SU-DHL-6 (cell line): Measurements from ENCODE around the gene PTGER2.

Experiments
- H2AFZ ChIP-seq: fragments of 200-600 bp; sonication (generic); 2 replicates; pipeline ENCODE4 v1.6.1; 2014; ENCODE audit warnings: low read depth, mild to moderate bottlenecking, moderate library complexity, mixed read lengths, antibody characterized with exemption, low read length; ENCODE audit not compliant: severe bottlenecking
- H3F3A ChIP-seq: fragments of 200-600 bp; shearing (Covaris generic); 2 replicates; pipeline ENCODE4 v1.6.0; 2016; ENCODE audit warnings: antibody characterized with exemption, mild to moderate bottlenecking; ENCODE audit not compliant: insufficient read depth
- H3K27ac ChIP-seq: fragments of 200-600 bp; sonication (generic); 2 replicates; pipeline ENCODE4 v1.5.1; 2016; ENCODE audit warnings: low read depth, mild to moderate bottlenecking, low read length, moderate library complexity, mixed read lengths
- H3K27me3 ChIP-seq: fragments of 200-600 bp; sonication (generic), shearing (Covaris generic); 2 replicates; pipeline ENCODE4 v1.6.0; 2014; ENCODE audit warnings: mild to moderate bottlenecking, low read length
- H3K36me3 ChIP-seq: fragments of 200-600 bp; sonication (generic); 2 replicates; pipeline ENCODE4 v1.6.1; 2014; ENCODE audit warnings: mild to moderate bottlenecking, low read length, mixed read lengths
- H3K4me2 ChIP-seq: fragments of 300-600, 200-600 bp; shearing (Covaris generic), sonication (generic); 2 replicates; pipeline ENCODE4 v1.6.0; 2014; ENCODE audit warnings: low read length, low read depth, mild to moderate bottlenecking; ENCODE audit not compliant: poor library complexity, severe bottlenecking
- H3K4me3 ChIP-seq: fragments of 200-600 bp; sonication (generic); 2 replicates; pipeline ENCODE4 v1.5.1; 2014; ENCODE audit warnings: antibody characterized with exemption, low read length, mild to moderate bottlenecking, mixed read lengths; ENCODE audit not compliant: insufficient read depth, poor library complexity, severe bottlenecking
- H3K79me2 ChIP-seq: fragments of 200-600 bp; sonication (generic); 2 replicates; pipeline ENCODE4 v1.6.1; 2014; ENCODE audit warnings: mild to moderate bottlenecking, low read length, moderate library complexity; ENCODE audit not compliant: insufficient read depth
- H3K9ac ChIP-seq: fragments of 200-600 bp; sonication (generic); 2 replicates; pipeline ENCODE4 v1.7.0; 2014; ENCODE audit warnings: mild to moderate bottlenecking, low read length
- H3K9me2 ChIP-seq: fragments of 200-600 bp; sonication (generic); replicated peaks from 2 replicates; pipeline ENCODE4 v1.6.1; 2014; ENCODE audit warnings: low read length; ENCODE audit not compliant: insufficient read depth
- H3K9me3 ChIP-seq: fragments of 200-600 bp; sonication (generic); 2 replicates; pipeline ENCODE4 v1.6.1; 2014; ENCODE audit warnings: low read length, mixed read lengths; ENCODE audit not compliant: insufficient read depth
- H4K20me1 ChIP-seq: fragments of 200-600 bp; sonication (generic); 2 replicates; pipeline ENCODE4 v1.6.1; 2014; ENCODE audit warnings: low read depth, mild to moderate bottlenecking, antibody characterized with exemption, low read length, moderate library complexity, mixed read lengths
- EZH2phosphoT487 ChIP-seq: fragments of 200-600 bp; sonication (generic), shearing (Covaris generic); conservative IDR thresholded peaks from 2 replicates; pipeline ENCODE4 v1.6.1; 2018; ENCODE audit warnings: mild to moderate bottlenecking, antibody characterized with exemption, low read length, moderate library complexity, mixed read lengths
- TF ChIP-seq, protein P1 (sequence below): fragments of 200-600 bp; sonication (generic); IDR thresholded peaks from one replicate; pipeline ENCODE4 v1.5.1; 2017; ENCODE audit warnings: antibody characterized with exemption, mild to moderate bottlenecking, low read length, moderate library complexity; ENCODE audit not compliant: insufficient read depth, poor library complexity, severe bottlenecking

PTGER2 gene

DNA sequence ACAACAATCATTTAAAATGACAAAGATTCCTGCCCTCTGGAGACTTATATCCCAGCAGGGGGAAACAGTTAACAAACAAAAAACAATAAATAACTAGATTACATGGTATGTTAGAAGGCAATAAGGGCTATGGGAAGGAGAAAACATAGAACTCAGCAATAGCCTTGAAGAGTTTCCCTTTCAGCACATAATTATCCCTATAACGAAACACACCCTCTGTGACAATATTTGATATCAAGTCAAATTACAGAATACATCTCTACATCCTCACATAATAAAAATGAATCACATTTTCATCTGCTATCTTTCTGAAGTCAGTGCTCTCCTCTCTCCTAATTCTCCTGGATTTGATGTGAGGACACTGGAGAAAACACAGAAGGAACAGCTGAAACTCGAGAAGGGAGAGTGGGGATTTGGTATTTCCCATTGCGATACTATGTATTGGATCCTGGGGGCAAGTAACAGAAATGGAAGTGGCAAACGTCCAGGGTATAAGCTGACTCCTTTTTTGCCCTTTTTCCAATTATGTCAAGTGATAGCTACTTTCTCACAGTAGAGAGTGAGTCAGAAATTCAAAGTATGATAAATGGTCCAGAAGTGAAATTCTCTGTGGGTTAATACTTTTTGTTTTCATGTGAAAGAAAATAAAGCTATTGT lies 9.7 kb upstream of the PTGER2 start:
- Histone ChIP-seq H4K20me1 (no peaks in the 10 kb centered on the region), H3K4me2 (no peak overlapping the region), H3K9me2 (no peaks in the 10 kb centered on the region), H3K27ac (no peak overlapping the region), H3K9me3 (no peaks in the 10 kb centered on the region), H2AFZ (no peak overlapping the region), H3K27me3 (no peaks in the 10 kb centered on the region), H3F3A (no peaks in the 10 kb centered on the region), H3K79me2 (no peaks in the 10 kb centered on the region), H3K4me3 (no peak overlapping the region), H3K36me3 (no peaks in the 10 kb centered on the region), H3K9ac (no peak overlapping the region)
- no peak for TF ChIP-seq EZH2phosphoT487
- TF ChIP-seq, protein P1, sequence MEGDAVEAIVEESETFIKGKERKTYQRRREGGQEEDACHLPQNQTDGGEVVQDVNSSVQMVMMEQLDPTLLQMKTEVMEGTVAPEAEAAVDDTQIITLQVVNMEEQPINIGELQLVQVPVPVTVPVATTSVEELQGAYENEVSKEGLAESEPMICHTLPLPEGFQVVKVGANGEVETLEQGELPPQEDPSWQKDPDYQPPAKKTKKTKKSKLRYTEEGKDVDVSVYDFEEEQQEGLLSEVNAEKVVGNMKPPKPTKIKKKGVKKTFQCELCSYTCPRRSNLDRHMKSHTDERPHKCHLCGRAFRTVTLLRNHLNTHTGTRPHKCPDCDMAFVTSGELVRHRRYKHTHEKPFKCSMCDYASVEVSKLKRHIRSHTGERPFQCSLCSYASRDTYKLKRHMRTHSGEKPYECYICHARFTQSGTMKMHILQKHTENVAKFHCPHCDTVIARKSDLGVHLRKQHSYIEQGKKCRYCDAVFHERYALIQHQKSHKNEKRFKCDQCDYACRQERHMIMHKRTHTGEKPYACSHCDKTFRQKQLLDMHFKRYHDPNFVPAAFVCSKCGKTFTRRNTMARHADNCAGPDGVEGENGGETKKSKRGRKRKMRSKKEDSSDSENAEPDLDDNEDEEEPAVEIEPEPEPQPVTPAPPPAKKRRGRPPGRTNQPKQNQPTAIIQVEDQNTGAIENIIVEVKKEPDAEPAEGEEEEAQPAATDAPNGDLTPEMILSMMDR, result no peak

DNA sequence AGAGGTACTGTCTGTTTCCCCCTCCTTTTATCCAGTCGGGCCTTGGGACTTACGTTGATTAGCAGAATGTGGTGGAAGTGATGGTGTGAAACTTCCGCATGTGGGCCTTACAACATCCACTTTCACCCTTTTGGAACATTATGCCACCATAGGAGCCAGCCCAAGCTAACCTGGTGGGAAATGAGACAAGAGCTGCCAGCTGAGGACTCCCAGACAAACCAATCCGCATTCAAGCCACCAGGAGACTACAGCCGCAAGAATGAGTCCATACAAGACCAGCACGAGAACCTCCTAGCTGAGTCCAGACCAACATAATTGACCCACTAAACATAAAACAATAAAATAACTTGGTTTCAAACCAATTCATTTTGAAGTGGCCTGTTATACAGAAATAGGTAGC lies 9.1 kb upstream of the PTGER2 start:
- Histone ChIP-seq H3K9ac (no peak overlapping the region), H3K4me2 (no peak overlapping the region), H3K9me3 (no peaks in the 10 kb centered on the region), H3K4me3 (no peak overlapping the region), H2AFZ (no peak overlapping the region), H3F3A (no peaks in the 10 kb centered on the region), H3K27me3 (no peaks in the 10 kb centered on the region), H4K20me1 (no peaks in the 10 kb centered on the region), H3K27ac (no peak overlapping the region), H3K9me2 (no peaks in the 10 kb centered on the region), H3K79me2 (no peaks in the 10 kb centered on the region), H3K36me3 (no peaks in the 10 kb centered on the region)
- TF ChIP-seq EZH2phosphoT487, result no peak
- TF ChIP-seq, protein P1, result no peak

DNA sequence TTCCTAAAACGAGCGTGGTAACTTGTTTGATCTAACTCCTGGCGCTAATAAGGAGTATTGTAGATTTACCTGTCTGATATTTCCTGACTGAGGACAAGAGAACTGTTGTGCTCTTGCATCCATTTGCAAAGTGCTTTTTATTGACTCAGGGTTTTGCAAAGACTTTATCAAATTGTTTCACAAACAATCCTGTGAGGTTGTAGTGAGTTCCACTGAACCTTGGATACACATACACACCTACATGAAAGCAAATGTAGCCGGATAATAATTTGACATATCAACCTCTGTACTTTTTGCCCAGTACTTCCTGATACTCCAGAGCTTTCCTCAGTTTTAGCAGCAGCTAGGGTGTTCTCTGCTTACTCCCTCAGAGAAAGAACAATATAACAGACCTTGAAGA lies 6.7 kb upstream of the PTGER2 start:
- Histone ChIP-seq H3K79me2 (no peaks in the 10 kb centered on the region), H3K27me3 (no peaks in the 10 kb centered on the region), H3K9ac (no peak overlapping the region), H3K9me2 (no peaks in the 10 kb centered on the region), H3K4me2 (no peak overlapping the region), H3K36me3 (no peaks in the 10 kb centered on the region), H3K27ac (no peak overlapping the region), H2AFZ (no peak overlapping the region), H3K4me3 (no peak overlapping the region), H3K9me3 (no peaks in the 10 kb centered on the region), H3F3A (no peaks in the 10 kb centered on the region), H4K20me1 (no peaks in the 10 kb centered on the region)
- TF ChIP-seq, protein P1, result no peak
- TF ChIP-seq EZH2phosphoT487, result no peak
